ENCODE results near the gene CADPS2. TPM values are rescaled to one million over a fixed set of nuclear protein-coding genes. Genes with fewer than 3 reads are reported as not detected.

The CADPS2 gene
- total and polyA plus RNA-seq, 2 of the 4 experiments (the other 2 are of a cell fraction) = 0.10 to 0.54 TPM

GRCh38 chr7:122515404-122515803, 370.9 kb downstream of the CADPS2 start:
- no peaks in the 10 kb centered on the region for H3K79me1 ChIP-seq (ENCODE audit: low read depth in 1 of 2, low read length in 2 of 2)
- CTCF ChIA-PET = no interaction called here
- no peak overlapping the region for H2BK20ac ChIP-seq (ENCODE audit: low read depth, low read length)

More at GRCh38 chr7:122515404-122515803, 370.9 kb downstream of the CADPS2 start:
- Histone ChIP-seq H2BK15ac (ENCODE audit: low read depth, low read length) (no peak overlapping the region), H2AK5ac (ENCODE audit: low read depth, low read length) (no peak overlapping the region), H3K4ac (ENCODE audit: low read depth, low read length) (no peak overlapping the region), H3K9me1 (ENCODE audit: insufficient read depth, low read length) (no peaks in the 10 kb centered on the region), H4K5ac (ENCODE audit: low read depth, low read length) (no peak overlapping the region), H4K91ac (ENCODE audit: insufficient read depth, low read depth, low read length) (no peak overlapping the region), H2BK120ac (ENCODE audit: low read depth, low read length) (no peak overlapping the region), H3K56ac (ENCODE audit: extremely low read depth, insufficient read depth, low read length) (no peak overlapping the region), H3K4me3 (ENCODE audit: insufficient read depth, low read depth, low read length) (no peak overlapping the region), H2AK9ac (replicated peaks; ENCODE audit: low read depth, low read length, poor library complexity) (no peak overlapping the region), H3K9ac (ENCODE audit: low read depth, low read length) (no peak overlapping the region), H3K23ac (ENCODE audit: low read depth, low read length) (no peak overlapping the region), H3K9me3 (ENCODE audit: control insufficient read depth, insufficient read depth, low read length) (no peaks in the 10 kb centered on the region), H4K20me1 (ENCODE audit: insufficient read depth, low read length) (no peaks in the 10 kb centered on the region), H2BK5ac (ENCODE audit: low read depth, low read length, poor library complexity, severe bottlenecking) (no peak overlapping the region), H3K4me2 (ENCODE audit: low read depth, low read length) (no peak overlapping the region), H3K27ac (ENCODE audit: insufficient read depth, low read length) (no peak overlapping the region), H3K27me3 (ENCODE audit: control insufficient read depth, insufficient read depth, low read length) (no peaks in the 10 kb centered on the region), H2AFZ (replicated peaks; ENCODE audit: low read length, poor library complexity) (no peak overlapping the region), H3K18ac (ENCODE audit: low read depth, low read length) (no peak overlapping the region), H3K14ac (replicated peaks; ENCODE audit: low read depth, low read length) (no peak overlapping the region), H3K36me3 (ENCODE audit: control insufficient read depth, insufficient read depth, low read length) (no peaks in the 10 kb centered on the region), H4K8ac (ENCODE audit: low read depth in 2 of 2, low read length in 2 of 2) (no peak overlapping the region), H3K4me1 (ENCODE audit: control insufficient read depth, insufficient read depth, low read length) (no peaks in the 10 kb centered on the region)
- in situ Hi-C loops (cut with MboI; ENCODE audit: low sequenced_read_pairs) (no loop called here), dilution Hi-C loops (cut with HindIII; ENCODE audit: low sequenced_read_pairs, unreplicated experiment) (no loop called here), intact Hi-C loops (cut with micrococcal nuclease) (loop anchor here (5.0 kb wide), 1 partner anchor 1788 kb away; no protein-coding TSS in a partner anchor)
- POLR2A ChIA-PET (ENCODE audit: unreplicated experiment) = interaction anchor here (0.7 kb wide), 1 partner anchor 19 kb away, joined by 3 read pairs; no protein-coding TSS in a partner anchor
- no CpG with 5 or more reads among the region's 1 CpG for WGBS, 2 experiments (ENCODE audit: extremely low coverage in 2 of 2, insufficient read length in 1 of 2)
- DNase-seq = no peak
- no TSS peak for BruUV-seq (replicated peaks)
- TF ChIP-seq MAFK (IDR thresholded peaks at IDR 0.05; ENCODE audit: low read depth, low read length) = no peak
- no peak for TF ChIP-seq CTCF (conservative IDR thresholded peaks at IDR 0.05; ENCODE audit: low read depth, low read length)
- no peak for TF ChIP-seq CEBPB (IDR thresholded peaks at IDR 0.05; ENCODE audit: low read depth, low read length)
- TF ChIP-seq RFX5 (IDR thresholded peaks at IDR 0.05; ENCODE audit: low read depth, low read length) = no peak
- TF ChIP-seq MXI1 (IDR thresholded peaks at IDR 0.05; ENCODE audit: borderline replicate concordance, low read depth, low read length) = no peak
- no peak for TF ChIP-seq RCOR1 (IDR thresholded peaks at IDR 0.05; ENCODE audit: insufficient replicate concordance, low read length)
- no peak for TF ChIP-seq POLR2A (IDR thresholded peaks at IDR 0.05; ENCODE audit: low read depth, low read length)
- no peak for TF ChIP-seq MAZ (IDR thresholded peaks at IDR 0.05; ENCODE audit: borderline replicate concordance, low read depth, low read length)
- TF ChIP-seq NFE2L2 (IDR thresholded peaks at IDR 0.05; ENCODE audit: low read depth, low read length) = no peak
- no peak for TF ChIP-seq ELK1 (IDR thresholded peaks at IDR 0.05; ENCODE audit: borderline replicate concordance, low read depth, low read length)
- TF ChIP-seq SMC3 (IDR thresholded peaks at IDR 0.05; ENCODE audit: low read depth, low read length) = no peak
- TF ChIP-seq USF2 (IDR thresholded peaks at IDR 0.05; ENCODE audit: low read depth, low read length) = no peak
- no peak for TF ChIP-seq CHD1 (IDR thresholded peaks at IDR 0.05; ENCODE audit: low read depth, low read length)
- TF ChIP-seq RAD21 (IDR thresholded peaks at IDR 0.05; ENCODE audit: low read length) = no peak
- TF ChIP-seq BHLHE40 (IDR thresholded peaks at IDR 0.05; ENCODE audit: low read depth, low read length) = no peak
- TF ChIP-seq FOS (IDR thresholded peaks at IDR 0.05; ENCODE audit: low read depth, low read length) = no peak
- ATAC-seq (ENCODE audit: low read depth) = no peak
